ENCODE results near the gene NCBP2L. TPM values are rescaled to one million over a fixed set of nuclear protein-coding genes. Genes with fewer than 3 reads are reported as not detected.

The NCBP2L gene
- total RNA-seq, 1 donor from 2014 or later = not detected

DNA sequence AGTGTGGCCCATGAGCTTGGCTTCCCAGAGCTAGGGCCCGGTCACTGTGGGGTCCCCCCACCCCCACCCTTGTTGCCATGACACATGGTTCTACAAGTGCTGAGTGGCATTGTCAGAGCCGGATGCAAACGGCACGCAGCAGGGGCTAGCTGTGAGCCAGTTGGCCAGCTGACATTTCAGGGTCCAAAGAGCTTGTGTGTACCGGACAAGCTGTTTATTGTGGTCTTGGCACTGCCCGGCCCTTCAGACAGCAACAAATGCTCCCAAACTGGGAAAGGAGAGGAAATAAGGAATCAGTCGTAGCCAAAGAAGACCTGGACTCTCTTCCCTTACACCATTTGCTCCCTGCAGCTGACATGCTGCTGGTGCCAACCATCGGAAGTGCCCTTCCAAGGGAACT is 38.8 kb upstream of the NCBP2L start:
- Histone ChIP-seq H3K4me1 (peaks cover 26% of the 10 kb centered on the region), H3K4me3 (no peak overlapping the region), H3K27me3 (ENCODE audit: low read depth) (no peaks in the 10 kb centered on the region), H3K36me3 (no peaks in the 10 kb centered on the region), H3K27ac (peak overlapping the region; percentile 24), H3K9me3 (no peaks in the 10 kb centered on the region)
- TF ChIP-seq, protein P1, sequence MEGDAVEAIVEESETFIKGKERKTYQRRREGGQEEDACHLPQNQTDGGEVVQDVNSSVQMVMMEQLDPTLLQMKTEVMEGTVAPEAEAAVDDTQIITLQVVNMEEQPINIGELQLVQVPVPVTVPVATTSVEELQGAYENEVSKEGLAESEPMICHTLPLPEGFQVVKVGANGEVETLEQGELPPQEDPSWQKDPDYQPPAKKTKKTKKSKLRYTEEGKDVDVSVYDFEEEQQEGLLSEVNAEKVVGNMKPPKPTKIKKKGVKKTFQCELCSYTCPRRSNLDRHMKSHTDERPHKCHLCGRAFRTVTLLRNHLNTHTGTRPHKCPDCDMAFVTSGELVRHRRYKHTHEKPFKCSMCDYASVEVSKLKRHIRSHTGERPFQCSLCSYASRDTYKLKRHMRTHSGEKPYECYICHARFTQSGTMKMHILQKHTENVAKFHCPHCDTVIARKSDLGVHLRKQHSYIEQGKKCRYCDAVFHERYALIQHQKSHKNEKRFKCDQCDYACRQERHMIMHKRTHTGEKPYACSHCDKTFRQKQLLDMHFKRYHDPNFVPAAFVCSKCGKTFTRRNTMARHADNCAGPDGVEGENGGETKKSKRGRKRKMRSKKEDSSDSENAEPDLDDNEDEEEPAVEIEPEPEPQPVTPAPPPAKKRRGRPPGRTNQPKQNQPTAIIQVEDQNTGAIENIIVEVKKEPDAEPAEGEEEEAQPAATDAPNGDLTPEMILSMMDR (IDR thresholded peaks at IDR 0.05) = no peak
- DNase-seq (no peak), ATAC-seq (no peak)
- intact Hi-C loops (cut with DNase I) = no loop called here

DNA sequence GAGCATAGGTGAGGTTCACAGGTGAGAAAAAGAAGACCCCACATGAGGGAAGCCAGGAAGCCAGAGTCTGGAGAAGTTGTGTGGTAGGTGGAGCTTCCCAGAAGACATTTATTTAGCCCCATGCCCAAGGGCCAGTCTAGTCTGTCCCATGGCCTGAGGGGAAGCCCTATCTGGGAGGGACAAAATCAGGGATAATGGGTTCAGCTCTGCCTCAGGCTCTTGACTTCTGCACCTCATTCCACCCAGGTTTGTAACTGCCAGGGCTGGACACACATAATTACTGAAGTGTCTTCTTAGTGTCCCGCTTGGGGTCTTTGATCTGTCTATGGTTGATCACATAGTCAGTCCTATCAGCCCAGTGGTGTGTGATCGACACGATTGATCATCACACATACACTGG is 38.0 kb upstream of the NCBP2L start:
- no peaks in the 10 kb centered on the region for H3K27me3 ChIP-seq (ENCODE audit: low read depth)
- ATAC-seq = no peak
- peak overlapping the region; percentile 89 for H3K27ac ChIP-seq
- no peak overlapping the region for H3K4me3 ChIP-seq
- peaks cover 26% of the 10 kb centered on the region for H3K4me1 ChIP-seq
- TF ChIP-seq, protein P1 (IDR thresholded peaks at IDR 0.05) = no peak
- no peaks in the 10 kb centered on the region for H3K36me3 ChIP-seq
- no peaks in the 10 kb centered on the region for H3K9me3 ChIP-seq
- intact Hi-C loops (cut with DNase I) = no loop called here
- no peak for DNase-seq

DNA sequence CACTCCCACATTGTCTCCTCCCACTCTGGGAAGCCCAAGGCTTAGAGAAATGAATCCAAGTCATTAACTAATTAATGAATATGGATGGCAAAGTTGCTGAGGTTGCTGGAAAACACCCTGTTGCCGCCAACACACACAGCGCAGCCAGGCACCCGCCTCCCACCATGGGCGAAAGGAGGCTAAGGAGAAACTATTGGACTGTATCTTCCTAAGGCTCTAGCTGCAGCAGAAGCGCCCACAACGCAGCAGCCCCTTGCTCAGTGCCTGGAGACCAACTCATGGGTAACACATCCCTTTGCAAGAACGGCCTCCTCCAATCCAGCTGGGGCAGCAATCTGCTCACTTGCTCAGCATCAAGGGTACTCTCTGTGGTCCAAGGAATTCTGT is 36.1 kb upstream of the NCBP2L start:
- TF ChIP-seq, protein P1 (IDR thresholded peaks at IDR 0.05) = no peak
- Histone ChIP-seq H3K9me3 (no peaks in the 10 kb centered on the region), H3K4me3 (peak overlapping the region; percentile 2), H3K27me3 (ENCODE audit: low read depth) (no peaks in the 10 kb centered on the region), H3K36me3 (no peaks in the 10 kb centered on the region), H3K4me1 (peaks cover 26% of the 10 kb centered on the region), H3K27ac (peak overlapping the region; percentile 89)
- no peak for ATAC-seq
- intact Hi-C loops (cut with DNase I) = no loop called here
- no peak for DNase-seq

DNA sequence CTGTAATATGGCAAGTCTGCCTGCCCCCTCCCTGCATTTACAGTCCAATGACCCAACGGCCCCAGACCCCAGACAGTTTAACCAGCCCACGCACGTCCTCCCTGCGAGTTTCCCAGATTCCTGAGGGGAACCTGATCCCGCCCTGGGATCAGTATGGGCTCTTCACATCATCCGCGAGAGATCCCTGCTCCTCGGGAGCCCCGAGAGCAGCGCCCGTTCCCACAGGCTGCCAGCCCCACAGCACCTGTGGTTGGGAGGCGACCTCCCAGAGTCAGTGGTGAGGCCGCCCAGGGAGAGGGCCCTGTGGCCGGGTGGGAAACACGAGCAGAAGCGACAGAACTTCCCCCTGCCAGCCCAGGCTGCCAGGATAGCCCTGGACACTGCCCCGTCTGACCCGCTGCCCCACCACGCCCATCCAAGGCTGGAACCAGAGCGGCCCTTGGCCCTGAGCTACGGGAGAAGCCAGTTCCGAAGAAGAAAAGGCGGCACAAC is 34.8 kb upstream of the NCBP2L start:
- peak overlapping the region; percentile 17 for H3K4me3 ChIP-seq
- no peaks in the 10 kb centered on the region for H3K27me3 ChIP-seq (ENCODE audit: low read depth)
- no peak for DNase-seq
- intact Hi-C loops (cut with DNase I) = no loop called here
- no peaks in the 10 kb centered on the region for H3K36me3 ChIP-seq
- H3K9me3 ChIP-seq = no peaks in the 10 kb centered on the region
- H3K4me1 ChIP-seq = peaks cover 26% of the 10 kb centered on the region
- ATAC-seq = no peak
- TF ChIP-seq, protein P1 (IDR thresholded peaks at IDR 0.05) = no peak
- peak overlapping the region; percentile 89 for H3K27ac ChIP-seq

DNA sequence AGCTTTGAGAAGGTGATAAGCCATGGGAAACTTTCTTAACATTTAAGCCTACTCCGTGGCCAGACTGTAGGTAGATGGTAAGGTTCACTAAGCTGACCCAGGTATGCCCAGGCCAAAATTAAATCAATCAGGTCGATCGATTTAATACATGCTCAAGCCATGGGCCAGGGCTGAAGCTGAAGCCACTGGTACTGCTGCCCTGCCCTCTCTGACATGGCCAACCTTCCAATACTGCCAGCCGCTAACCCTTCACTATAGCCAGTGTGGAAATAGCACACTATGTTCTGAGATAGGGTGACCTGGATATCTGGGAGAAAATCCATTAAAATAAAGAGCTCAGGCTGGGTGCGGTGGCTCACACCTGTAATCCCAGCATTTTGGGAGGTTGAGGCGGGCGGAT is 33.5 kb upstream of the NCBP2L start:
- Histone ChIP-seq H3K4me3 (no peak overlapping the region), H3K9me3 (no peaks in the 10 kb centered on the region), H3K27me3 (ENCODE audit: low read depth) (no peaks in the 10 kb centered on the region), H3K27ac (peak overlapping the region; percentile 89), H3K4me1 (peaks cover 31% of the 10 kb centered on the region), H3K36me3 (no peaks in the 10 kb centered on the region)
- TF ChIP-seq, protein P1 (IDR thresholded peaks at IDR 0.05) = no peak
- DNase-seq (no peak), ATAC-seq (no peak)
- intact Hi-C loops (cut with DNase I) = no loop called here

DNA sequence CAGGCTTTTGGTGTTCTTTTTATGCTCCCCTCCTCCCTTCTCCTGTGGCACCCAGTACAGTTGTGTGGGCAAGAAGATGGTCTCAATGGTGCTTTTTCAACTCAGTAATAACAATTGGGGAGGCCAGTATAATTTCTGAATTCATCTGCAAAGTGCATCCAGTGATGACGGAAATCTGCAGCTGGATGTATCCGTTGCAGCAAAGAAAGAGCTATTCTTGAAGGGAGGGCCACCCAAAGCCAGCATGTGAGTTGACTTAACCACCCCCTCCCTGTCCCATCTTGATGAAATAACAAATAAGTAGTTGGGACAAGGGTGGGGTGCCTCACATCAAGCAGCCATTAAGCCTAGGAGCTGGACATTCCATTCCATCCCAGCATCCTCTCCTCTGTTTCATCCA is 32.7 kb upstream of the NCBP2L start:
- TF ChIP-seq, protein P1 (IDR thresholded peaks at IDR 0.05) = no peak
- no peaks in the 10 kb centered on the region for H3K36me3 ChIP-seq
- no peak overlapping the region for H3K27ac ChIP-seq
- DNase-seq = no peak
- H3K4me3 ChIP-seq = no peak overlapping the region
- intact Hi-C loops (cut with DNase I) = no loop called here
- H3K9me3 ChIP-seq = no peaks in the 10 kb centered on the region
- H3K27me3 ChIP-seq (ENCODE audit: low read depth) = no peaks in the 10 kb centered on the region
- no peak for ATAC-seq
- H3K4me1 ChIP-seq = peaks cover 31% of the 10 kb centered on the region
